ENCODE data around the gene AHNAK.
"Not testable (repeated sequence)": the region's sequence is repeated elsewhere in the genome, so short reads cannot be mapped to it uniquely, and the experiment has no call there.

The AHNAK gene

DNA sequence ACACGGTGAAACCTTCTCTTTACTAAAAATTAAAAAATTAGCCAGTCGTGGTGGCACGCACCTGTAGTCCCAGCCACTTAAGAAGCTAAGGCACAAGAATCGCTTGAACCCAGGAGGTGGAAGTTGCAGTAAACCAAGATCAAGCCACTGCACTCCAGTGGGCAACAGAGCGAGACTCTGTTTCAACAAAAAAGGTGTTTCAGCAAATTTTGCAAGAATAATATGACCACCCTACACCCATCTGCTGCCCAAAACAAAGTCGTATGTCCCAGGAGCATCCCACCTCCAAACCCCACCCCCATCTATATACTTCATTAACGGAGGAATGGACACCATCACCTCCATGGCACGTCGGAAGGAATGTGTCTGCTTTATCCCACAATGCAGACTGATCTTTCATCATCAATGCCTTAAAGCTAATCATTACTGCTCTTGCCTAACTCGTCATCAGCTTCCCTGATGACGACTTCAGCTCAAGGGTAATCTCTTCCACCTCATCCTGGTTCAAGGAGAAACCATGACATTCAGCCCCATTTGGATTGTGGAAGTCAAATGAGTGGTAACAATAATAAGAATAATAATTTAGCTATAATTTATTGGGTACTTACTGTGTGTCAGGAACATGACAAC lies 93.7 kb downstream of the AHNAK start:
- DNase-seq: no peak

DNA sequence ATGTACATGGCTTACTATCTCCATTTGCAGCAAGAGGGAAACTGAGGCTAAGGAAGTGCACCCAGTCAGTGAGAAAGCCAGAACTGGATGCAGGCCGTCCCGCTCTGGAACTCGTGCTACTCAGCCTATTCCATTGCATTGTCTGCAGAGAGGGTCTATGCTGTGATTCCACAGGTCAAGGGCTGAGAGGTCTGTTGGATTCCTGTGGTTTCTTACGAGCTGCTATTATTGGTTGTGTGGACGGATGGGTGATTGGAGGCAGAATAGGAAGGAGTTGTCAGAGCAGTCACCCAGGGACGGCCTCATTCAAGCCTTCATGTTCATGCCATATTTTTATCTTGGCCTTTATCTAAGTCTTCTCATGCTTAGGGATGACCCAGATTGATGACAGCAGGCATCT lies 94.3 kb downstream of the AHNAK start:
- no peak for DNase-seq

DNA sequence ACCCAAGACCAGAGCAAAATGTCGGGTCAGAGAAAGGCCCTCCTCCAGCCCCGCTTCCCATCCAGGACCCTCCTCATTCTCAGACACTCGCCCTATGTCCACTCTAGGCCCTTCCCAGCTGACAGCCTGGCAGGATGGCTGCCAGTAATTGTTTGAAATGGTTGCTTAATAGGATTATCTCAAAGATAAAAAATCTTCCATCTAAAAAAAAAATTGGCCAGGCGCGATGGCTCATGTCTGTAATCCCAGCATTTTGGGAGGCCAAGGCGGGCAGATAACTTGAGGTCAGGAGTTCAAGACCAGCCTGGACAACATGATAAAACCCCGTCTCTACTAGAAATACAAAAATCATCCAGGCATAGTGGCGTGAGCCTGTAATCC lies 95.4 kb downstream of the AHNAK start:
- no peak for DNase-seq

DNA sequence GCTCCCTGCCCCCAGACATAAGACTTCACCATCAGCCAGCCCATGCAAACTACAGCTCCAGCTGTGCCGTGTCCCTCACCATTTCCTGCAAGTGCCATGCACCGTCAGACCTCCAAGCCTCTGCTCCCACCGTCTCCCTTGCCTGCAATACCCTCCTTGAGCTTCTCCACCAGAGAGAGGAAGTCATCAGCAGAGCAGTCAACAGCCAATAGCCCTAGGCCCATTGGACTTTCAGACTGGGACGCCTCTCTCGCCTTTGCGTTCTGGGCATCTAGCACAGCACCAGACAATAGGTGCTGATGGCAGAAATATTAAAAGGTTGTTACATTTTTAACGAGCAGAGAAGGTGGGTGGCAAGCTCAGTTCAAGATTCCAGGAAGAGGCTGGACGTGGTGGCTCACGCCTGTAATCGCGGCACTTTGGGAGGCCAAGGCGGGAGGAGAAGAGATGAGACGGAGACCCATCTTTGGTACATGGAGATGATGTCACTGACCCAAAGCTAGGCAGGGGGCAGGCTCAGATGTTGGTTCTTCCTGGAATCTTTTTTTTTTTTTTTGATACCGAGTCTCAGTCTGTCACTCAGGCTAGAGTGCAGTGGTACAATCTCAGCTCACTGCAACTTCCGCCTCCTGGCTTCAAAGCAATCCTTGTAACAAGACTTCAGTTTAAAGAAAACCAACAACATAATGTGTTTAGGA lies 95.9 kb downstream of the AHNAK start:
- no peak for DNase-seq

DNA sequence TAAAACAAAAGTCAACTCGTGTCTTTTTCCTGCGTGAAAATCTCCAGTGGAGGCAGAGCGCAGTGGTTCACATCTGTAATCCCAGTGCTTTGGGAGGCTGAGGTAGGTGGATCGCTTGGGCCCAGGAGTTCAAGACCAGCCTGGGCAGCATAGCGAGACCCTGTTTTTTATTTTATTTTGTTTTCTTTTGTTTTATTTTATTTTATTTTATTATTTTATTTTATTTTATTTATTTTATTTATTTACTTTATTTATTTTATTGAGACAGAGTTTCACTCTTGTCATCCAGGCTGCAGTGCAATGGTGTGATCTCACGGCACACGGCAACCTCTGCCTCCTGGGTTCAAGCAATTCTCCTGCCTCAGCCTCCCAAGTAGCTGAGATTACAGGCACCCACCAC lies 96.7 kb downstream of the AHNAK start:
- not testable (repeated sequence) for DNase-seq

DNA sequence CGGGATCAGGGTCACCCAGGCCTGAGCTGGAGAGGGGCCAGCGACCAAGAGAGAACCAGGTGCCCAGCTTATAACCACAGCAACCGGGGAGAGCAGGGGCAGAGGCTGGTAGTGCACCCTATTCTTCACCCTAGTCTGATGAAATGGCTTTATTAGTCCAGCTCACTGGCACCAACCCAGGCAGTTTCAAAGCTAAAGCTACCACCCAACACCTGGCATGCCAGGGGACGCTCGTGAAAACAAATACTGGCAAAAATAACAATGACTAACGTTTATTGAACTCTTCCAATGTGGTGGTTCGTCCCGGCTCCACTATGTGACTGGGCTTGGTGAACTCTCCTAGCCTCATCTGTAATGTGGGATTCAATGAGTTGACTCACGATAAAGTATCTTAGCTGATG lies 97.2 kb downstream of the AHNAK start:
- no peak for DNase-seq

DNA sequence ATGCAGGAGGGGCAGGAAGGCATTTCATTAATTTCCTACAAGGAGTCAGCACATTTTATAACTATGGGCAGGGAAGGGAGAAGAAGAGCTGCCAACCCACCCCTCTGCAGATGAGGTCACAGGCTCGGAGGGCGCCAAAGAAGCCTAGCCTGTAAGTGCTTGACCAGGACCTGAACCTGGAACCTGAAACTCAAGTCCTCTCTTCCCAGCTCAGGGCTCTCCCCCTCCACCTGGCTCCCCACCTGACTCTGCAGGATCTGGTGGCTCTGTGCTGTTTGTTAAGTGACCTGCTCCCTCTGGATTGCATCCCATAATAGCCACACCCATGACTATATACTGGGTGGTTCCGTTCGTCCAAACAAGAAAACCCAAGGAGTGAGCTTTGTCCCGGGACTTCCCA lies 100.5 kb downstream of the AHNAK start:
- no peak for DNase-seq

DNA sequence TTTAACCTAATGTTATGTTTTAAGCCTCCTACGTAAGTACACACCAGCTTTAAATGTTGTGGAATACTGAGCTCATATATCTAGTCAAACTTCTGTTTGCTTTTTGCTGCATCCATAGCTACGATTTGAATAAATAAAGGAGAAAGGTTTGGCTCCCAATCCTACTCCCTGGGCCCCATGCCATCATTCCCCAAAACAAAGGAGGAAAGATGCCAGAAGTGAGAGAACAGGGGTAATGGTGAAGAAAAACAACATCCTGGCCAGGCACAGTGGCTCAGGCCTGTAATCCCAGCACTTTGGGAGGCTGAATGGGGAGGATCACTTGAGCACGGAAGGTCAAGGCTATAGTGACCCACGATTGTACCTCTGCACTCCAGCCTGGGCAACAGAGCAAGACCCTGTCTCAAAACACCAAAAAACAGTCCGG lies 101.3 kb downstream of the AHNAK start:
- peak; percentile 52 for DNase-seq

DNA sequence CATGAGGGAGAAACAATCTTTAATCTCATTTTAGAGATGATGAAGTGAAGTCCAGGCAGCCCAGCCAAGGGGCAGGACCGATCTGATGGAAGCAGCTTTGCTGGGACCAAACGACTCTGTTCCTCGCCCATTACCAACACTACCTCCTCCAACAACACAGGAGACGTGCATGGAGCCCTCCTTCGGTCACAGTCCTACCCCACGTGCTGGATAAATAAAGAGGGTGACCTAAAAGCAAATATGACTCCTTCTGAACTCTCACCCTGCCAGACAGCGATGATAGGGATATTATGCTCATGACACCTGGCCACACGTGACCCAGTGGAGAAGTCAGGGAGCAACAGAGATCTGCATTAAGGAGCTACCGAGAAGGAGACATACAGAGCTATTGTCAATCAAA lies 101.8 kb downstream of the AHNAK start:
- no peak for DNase-seq

DNA sequence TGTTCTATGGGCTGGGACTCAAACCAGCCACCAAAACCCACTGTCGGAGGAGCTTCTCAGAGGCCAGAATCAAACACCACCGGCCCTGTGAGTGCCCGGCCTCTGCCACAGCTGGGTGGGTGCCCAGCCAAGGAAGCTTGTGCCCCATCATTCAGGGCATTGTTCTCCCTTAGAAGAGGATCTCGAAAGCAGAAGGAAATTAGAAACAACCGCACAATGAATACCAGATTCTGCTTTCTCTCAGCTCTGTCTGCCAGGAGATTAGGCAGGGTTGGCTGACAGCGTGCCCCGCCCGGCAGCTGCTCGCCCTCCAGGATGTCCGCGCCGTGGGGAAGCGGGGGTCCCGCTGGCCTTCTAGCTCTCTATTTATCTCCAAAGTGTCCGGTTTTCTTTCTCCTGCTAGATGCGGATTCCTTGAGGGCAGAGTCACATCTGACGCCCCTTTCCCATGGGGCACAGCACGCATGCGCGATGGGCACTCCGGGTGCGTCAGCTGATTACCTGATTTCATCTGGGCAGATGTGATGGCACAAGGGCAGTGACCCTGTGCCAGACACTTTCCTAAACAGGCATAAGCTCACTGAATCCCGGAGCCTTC lies 102.3 kb downstream of the AHNAK start:
- peak; percentile 57 for DNase-seq

DNA sequence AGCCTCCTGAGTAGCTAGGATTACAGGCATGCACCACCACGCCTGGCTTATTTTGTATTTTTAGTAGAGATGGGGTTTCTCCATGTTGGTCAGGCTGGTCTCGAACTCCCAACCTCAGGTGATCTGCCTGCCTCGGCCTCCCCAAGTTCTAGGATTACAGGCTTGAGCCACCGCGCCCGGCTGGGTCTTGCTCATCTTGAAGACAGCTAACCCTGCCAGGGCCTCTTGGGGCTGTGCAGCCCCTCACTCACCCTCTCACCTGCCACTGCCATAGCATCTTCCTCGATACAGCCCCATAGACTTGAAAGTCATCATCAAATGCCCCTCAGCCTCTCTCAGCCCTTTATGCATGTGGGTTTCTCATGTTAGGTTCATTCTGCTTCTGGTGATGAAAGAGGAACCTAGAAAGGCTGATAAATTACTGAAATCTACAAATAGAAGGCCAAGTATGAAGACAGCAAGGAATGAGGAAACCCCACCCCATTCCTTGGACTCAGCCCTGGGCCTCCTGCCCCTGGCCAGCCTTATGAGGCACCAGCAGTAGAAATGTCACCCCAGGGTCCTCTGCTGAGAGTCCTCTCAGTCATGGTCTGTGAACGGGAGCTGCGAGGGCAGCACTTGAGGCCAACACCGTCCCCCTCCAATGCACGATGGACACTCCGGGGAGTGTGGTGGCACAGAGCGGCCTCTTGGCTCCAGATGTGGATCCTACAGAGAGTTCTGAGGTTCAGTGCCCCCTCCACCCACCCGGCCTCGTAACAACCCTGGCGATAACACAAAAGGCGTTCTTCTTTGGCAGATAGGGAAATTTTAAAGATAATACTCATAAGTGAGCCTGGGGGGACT lies 103.0 kb downstream of the AHNAK start:
- DNase-seq: peak; percentile 34

DNA sequence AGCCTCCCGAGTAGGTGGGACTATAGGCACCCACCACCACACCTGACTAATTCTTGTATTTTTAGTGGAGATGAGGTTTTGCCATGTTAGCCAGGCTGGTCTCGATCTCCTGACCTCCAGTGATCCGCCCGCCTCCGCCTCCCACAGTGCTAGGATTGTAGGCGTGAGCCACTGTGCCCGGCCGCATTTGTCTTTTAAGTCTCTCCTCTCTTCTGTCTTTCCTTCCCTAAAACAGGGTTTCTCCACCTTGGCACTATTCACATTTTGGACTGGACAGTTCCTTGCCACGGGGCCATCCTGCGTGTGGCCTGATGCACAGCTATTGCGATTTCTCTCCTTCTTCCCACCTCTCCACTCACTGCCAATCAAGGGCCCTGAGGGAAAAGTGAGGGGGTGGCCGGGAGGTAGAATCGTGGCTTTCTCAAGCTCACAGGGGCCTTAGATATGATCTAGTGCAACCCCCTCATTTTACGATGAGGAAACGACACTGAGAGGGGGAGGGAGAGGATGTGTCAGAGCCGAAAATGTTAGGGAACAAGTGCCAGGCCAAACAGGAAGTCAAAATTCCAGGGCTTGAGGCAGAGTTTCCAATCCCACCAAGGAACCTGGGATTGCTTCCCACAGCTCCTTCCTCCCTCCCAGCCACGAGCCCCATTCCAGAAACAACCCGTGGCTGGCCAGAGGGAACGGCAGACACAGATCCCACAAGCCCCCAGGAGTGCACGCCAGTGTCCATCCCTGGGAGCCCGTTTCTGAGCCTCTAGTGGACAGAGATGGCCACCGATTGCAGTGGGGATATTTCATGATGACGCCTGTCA lies 106.6 kb downstream of the AHNAK start:
- peak; percentile 83 for DNase-seq

DNA sequence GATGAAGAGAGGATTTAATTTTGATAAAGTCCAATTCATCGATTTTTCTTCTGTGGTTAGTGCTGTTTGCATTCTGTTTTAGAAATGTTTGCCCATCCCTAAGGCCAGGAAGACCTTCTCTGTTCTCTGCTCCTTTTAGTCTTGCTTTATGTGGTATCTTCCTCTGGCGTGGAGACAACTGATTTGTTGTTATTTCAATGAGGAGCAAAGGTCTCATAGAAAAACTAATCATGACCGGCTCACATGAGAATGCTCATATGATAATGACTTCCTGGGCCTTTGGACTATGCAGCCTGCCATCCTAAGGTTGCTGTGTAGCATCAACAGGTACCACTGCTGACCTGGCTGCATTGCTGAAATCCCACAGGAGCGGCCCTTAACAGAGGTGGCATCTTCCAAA lies 108.0 kb downstream of the AHNAK start:
- DNase-seq: no peak

DNA sequence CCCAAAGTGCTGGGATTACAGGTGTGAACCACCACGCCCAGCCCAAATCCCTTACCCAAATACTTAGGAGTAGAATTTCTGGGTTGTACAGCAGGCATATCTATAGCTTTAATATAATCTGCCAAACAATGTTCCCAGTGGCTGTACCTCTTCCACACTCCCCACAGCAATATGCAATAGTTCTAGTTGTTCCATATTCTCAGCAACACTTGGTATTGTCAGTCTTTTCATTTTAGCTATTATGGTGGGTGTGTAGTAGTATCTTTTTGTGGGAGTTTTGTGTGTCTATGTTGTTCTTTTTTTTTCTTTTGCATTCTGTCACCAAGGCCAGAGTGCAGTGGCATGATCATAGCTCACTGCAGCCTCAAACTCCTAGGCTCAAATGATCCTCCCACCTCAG lies 109.0 kb downstream of the AHNAK start:
- no peak for DNase-seq

DNA sequence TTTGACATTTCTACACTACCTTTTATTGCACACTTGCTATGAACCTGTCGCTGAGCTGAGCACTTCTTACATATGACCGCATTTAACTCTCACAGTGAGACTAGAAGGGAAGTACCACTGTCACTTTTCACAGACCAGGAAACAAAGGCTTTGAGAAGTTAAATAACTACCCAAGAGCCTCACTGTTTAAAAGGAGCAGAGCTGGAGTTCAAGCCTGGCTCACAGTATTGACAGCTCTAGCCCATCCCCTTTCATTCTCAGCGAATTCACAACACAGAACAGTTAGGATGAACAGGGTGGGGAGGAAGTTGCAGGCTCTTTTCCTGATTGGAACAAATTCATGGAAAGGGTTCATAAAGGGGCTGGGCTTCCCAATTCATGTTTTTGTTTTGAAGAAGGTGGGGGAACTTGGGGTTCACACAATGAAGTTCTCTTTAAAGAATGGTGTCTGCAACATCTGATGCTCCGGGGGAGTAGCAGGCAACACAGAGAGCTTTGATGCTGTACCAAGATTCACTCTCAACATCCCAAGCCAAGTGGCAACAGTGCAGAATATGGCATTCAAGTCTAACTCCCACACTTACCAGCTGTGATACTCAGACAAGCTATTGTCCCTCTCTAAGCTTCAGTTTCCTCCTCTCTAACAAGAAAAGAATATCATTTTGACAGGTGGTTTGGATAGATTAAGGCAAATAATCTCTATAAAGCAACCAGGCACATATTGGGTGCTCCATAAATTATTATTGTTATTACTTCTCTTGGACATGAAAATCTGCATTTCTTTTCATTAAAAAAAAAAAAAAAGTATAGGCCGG lies 110.6 kb downstream of the AHNAK start:
- DNase-seq: no peak

DNA sequence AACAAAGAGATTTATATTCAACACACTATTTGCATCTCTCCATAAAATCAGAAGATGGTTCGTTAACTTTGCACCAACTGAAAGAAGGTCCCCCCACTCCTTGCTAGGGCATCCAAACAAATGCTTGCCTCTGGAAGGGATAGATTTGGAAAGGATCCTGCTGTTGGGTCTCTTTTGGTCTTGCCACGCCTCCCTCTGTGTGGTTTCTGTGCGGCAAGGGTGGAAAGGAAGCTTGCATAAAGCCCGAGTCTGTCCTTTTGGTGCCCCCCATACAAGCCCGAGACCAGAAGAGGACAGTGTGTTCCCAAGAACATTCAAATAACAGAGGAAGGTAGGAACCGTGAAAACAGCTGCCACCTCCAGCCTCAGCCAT lies 112.7 kb downstream of the AHNAK start:
- DNase-seq: no peak

DNA sequence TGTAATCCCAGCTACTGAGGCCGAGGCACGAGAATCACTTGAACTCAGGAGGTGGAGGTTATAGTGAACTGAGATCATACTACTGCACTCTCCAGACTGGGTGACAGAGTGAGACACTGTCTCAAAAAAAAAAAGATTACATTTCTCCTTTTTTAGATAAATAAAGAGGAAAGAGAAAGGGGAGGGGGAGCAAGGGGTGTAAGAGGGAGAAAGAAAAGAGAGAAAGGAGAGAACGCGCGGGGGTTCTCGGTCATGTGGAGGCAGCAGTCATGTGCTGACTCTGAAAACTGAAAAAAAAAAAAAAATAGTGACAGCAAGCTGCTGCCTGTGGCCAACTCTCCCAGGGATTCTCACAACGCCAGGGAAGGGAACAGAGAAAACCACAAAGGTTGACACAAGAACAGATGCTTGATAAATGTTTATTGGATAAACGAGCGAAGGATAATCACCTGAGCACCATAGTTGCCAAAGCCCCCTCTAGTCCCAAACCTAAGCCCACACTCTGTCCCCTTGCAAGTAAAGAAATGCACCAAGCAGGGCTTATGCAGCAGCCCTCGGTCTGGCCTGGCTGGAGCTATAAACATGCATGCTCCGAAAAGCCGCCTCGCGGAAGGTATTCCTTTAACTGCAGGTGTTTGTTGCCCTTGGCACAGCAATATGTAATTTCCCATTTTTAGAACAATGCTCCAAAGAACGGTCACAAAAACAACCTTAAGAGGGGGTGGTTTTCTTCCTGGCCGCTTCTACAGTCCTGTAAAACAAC lies 113.3 kb downstream of the AHNAK start:
- DNase-seq: no peak

DNA sequence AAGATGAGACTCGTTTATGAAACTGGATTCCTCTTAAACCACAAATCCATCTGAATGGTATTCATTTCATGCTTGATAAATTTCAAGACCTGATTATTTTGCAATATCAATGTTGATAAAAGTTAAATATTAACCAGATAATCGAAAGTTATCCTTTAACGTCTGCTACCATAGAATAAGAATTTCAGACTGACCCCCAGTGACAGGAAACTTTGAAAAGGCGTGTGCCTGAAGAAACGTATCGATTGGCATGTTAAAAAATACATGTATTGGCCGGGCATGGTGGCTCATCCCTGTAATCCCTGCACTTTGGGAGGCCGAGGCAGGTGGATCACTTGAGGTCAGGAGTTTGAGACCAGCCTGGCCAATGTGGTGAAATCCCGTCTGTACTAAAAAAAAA lies 113.9 kb downstream of the AHNAK start:
- no peak for DNase-seq

DNA sequence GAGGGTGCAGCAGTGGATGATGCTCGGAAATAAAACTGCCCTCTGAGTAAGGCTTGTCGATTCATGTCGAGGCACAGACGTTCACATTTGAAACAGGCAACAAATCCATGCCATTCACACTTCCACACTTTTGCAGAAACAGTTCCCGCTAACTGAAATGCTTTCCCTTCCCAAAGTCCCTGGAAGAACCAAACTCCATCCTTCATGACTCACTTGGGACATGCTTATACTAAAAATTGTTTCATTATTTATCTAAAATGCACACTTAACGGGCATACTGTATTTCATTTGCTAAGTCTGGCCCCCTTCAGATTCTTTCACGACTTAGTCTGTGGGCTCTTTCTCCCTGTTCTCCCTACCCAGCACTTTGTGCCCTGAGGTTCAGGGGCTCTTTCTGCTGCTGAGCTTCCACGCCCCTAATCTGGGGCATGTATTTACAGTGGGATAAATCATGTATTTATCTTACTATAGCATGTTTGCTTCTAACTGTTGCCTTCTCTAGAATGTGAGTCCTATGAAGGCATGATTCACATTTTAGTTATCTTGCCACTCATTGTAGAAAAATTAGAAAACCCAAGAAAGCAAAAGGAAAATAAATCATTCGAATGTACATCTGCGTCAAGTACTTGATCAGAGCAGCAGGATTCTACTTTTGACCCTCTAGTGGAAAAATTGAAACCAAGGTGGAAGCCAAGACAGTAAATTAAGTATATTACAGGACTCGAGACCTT lies 115.3 kb downstream of the AHNAK start:
- peak; percentile 95 for DNase-seq

DNA sequence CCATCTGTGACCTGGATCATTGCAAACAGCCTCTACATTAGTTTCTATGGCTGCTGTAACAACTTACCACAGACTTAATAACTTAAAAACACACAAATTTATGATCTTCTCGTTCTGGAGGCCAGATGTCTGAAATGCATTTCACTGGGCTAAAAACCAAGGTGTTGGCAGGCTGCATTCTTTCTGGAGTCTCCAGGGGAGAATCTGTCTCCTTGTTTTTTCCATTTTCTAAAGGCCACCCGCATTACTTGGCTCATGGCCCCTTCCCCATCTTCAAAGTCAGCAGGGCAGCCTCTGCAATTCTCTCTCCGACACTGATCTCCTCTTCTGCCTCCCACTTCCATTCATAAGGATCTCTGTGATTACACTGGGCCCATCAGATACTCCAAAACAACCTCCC lies 116.2 kb downstream of the AHNAK start:
- peak; percentile 84 for DNase-seq

All from fibroblast of skin of right quadriceps (primary cell).